Heart right ventricle (tissue), 16 donors: ENCODE measurements around the gene MMAB. TPM values are rescaled to one million over a fixed set of nuclear protein-coding genes. Genes with fewer than 3 reads are reported as not detected.

Experiments used
- ATAC-seq, 8 donors: fragments of 200-7000 bp; cut with Tn5 transposase; one replicate each; pipeline ENCODE4 v1.9.1; 2020; ENCODE audit warnings: mild to moderate bottlenecking in 8 of 8, moderate library complexity in 8 of 8, moderate number of reproducible peaks in 1 of 8
- DNase-seq, 2 donors: peaks; one replicate each; pipeline ENCODE4 v3.0.0-alpha.2; 2020
- H3K27ac ChIP-seq, 10 donors: fragments of 200-600 bp; sonication (generic) in 2 of 10; one replicate each; pipeline versions ENCODE4 v1.5.0 to v1.8.0; 2020 to 2022; ENCODE audit warnings: mild to moderate bottlenecking in 3 of 10
- H3K27me3 ChIP-seq, 7 donors: fragments of 200-600 bp; one replicate each; pipeline ENCODE4 v1.8.0; 2021 to 2022; ENCODE audit warnings: mild to moderate bottlenecking in 2 of 7
- H3K36me3 ChIP-seq, 9 donors: fragments of 200-600 bp; sonication (generic) in 1 of 9; one replicate each; pipeline versions ENCODE4 v1.5.0 to v1.8.0; 2020 to 2022; ENCODE audit warnings: mild to moderate bottlenecking in 2 of 9
- H3K4me1 ChIP-seq, 9 donors: fragments of 200-600 bp; sonication (generic) in 1 of 9; one replicate each; pipeline versions ENCODE4 v1.5.0 to v1.8.0; 2020 to 2022; ENCODE audit warnings: mild to moderate bottlenecking in 4 of 9
- H3K4me3 ChIP-seq, 10 donors: fragments of 200-600 bp; sonication (generic) in 2 of 10; one replicate each; pipeline versions ENCODE4 v1.5.0 to v1.8.0; 2020 to 2022; ENCODE audit warnings: mild to moderate bottlenecking in 7 of 10, moderate library complexity in 2 of 10
- H3K9me3 ChIP-seq, 11 donors: fragments of 200-600 bp in 10 of 11; sonication (generic) in 2 of 11; one replicate each; pipeline versions ENCODE4 v1.5.0 to v1.8.0; 2013 to 2022; ENCODE audit warnings: mild to moderate bottlenecking in 2 of 11, control low read depth in 1 of 11, moderate library complexity in 1 of 11
- WGBS, 2 donors: extraction: QIAGEN DNeasy Blood & Tissue Kit; methylation state at CpG; one replicate each; pipeline ENCODE4 v1.1.7; 2013; ENCODE audit warnings: inconsistent platforms in 1 of 2; 5-methylcytosine and 5-hydroxymethylcytosine counted together
- intact Hi-C, 10 donors: fragments of 100-400 bp; cut with DNase I; formaldehyde crosslinking; loops; one replicate each; pipeline versions ENCODE4 v1.11.1 to v1.14.2; 2022
- polyA plus RNA-seq, 2 donors: library from polyadenylated mRNA; stranded (reverse); fragments of 200-250 nt; gene quantifications; one replicate each; pipeline ENCODE4 v1.2.3, GENCODE V29; 2013
- total RNA-seq, 10 donors: library from RNA; stranded (reverse); fragmentation: NEBNext Ultra II Directional in 3 of 10; extraction: Animal tissue kit (Norgen Biotek cat#: 25700) in 3 of 10; gene quantifications; one replicate each; pipeline versions ENCODE4 v1.2.1 to v1.2.4, GENCODE V29; 2021 to 2023
- TF ChIP-seq, protein P1 (sequence below), 9 donors: fragments of 200-600 bp; sonication (generic) in 2 of 9; IDR thresholded peaks; one replicate each; pipeline versions ENCODE4 v1.5.0 to v1.8.0; 2021 to 2022; ENCODE audit warnings: antibody characterized with exemption in 9 of 9, mild to moderate bottlenecking in 5 of 9, moderate library complexity in 1 of 9
- donor health status: Arrhythmogenic right ventricular cardiomyopathy.
- donor health status: ischemic (EF 13 %, LVEDD 7.1; RV severe dilation, severe dysfunction).
- donor health status: healthy with polysubstance abuse.
- donor health status: DM: no; HTN: yes; CAD: no.
- donor health status: DM: no; HTN: no; CAD: no.
- donor health status: ischemic (EF 25% LVEDD 6.9; RV normal size, moderate dysfunction).
- donor health status: ischemic (EF 25% LVEDD 5.7; RV mildly dilated, moderate dysfunction).
- donor health status: healthy.
- donor health status: DM: yes; HTN: yes; CAD: no.
- donor health status: Ischemic cardiomyopathy.
- donor health status: ischemic (EF 35%, LVEDD 5.7; RV mildly dilated, moderate dysfunction).
- donor health status: nonischemic (EF 11% LVEDD 7.7; RV severe dilation, severe dysfunction).
- donor health status: DM: yes; HTN: yes; CAD: no.
- donor health status: PGD.
- donor health status: ischemic (EF 29% LVEDD 5.4; RV normal size, mild dysfunction).
- donor health status: nonischemic (EF 23%, LVEDD 6.1; RV moderate dilation, normal function).

MMAB gene
- total and polyA plus RNA-seq, 12 donors = 27.7 to 50.7 (median 42.2) TPM

DNA sequence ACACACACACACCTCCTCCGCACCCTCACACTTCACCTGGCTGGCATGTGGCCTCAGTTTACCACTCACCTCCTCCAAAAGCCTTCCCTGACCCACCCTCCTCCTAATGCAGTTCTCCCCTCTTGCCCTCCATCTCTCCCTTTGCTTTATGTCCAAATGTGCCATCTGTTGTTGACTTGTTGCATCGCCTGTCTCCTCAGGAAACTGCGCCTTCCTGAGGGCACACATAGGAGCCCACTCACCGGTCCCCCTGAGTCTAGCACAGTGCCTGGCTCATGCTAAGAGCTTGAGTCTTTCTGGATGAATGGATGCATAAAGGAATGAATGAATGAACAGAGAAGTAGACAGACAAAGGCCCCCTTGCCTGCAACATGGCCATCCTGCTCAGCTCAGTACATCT is 34.3 kb upstream of the MMAB start:
- Histone ChIP-seq H3K4me1 (peaks cover 0 to 18% (median 10%) of the 10 kb centered on the region in 9 donors), H3K9me3 (no peaks in the 10 kb centered on the region), H3K4me3 (no peak overlapping the region), H3K27me3 (peaks cover 0 to 29% (median 22%) of the 10 kb centered on the region in 7 donors), H3K36me3 (no peaks in the 10 kb centered on the region), H3K27ac (no peak overlapping the region)
- intact Hi-C loops = loop anchor here in 1 of 10 donors (10.0 kb wide), 1 partner anchor 183 kb away; no protein-coding TSS in a partner anchor
- WGBS, 2 donors = 89 to 90% methylated on average over 4 of the region's 4 CpGs
- ATAC-seq (no peak), DNase-seq (no peak)
- TF ChIP-seq, protein P1, sequence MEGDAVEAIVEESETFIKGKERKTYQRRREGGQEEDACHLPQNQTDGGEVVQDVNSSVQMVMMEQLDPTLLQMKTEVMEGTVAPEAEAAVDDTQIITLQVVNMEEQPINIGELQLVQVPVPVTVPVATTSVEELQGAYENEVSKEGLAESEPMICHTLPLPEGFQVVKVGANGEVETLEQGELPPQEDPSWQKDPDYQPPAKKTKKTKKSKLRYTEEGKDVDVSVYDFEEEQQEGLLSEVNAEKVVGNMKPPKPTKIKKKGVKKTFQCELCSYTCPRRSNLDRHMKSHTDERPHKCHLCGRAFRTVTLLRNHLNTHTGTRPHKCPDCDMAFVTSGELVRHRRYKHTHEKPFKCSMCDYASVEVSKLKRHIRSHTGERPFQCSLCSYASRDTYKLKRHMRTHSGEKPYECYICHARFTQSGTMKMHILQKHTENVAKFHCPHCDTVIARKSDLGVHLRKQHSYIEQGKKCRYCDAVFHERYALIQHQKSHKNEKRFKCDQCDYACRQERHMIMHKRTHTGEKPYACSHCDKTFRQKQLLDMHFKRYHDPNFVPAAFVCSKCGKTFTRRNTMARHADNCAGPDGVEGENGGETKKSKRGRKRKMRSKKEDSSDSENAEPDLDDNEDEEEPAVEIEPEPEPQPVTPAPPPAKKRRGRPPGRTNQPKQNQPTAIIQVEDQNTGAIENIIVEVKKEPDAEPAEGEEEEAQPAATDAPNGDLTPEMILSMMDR (IDR thresholded peaks at IDR 0.05) = no peak

DNA sequence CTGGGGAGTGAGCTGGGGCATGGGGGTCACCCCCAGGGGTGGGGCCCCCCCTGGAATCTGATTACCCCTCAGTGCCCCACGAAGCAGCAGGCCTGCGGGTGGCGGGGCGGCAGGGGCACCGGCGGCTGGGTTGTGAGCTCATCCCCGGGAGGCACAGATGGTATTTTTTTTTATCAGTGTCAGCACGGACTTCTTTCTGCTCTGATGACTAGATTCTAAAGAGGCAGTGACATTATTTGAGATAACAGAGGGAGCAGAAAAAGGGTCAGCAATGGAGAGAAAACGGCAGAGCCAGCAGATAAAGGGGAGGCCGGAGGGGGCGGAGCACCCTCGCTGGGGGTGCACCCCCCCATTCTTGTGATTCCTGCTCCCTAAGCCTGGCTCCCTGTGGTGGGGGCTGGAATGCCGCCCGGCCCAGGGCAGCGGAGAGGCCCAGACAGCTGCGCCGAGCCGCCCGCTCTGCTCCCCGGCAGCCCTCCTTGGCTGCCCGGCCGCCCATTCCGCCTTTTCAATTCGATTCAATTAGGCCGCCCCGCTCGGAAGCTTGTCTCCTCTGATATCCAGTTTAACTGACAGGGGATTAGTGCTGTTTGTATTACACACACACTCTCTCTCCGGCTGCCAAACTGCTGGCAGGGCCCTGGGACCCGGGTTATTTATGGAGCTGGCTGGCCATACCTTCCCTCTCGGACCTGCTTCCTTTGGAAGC is 33.2 kb upstream of the MMAB start:
- H3K4me3 ChIP-seq = peak overlapping the region in 6 of 10 donors; percentile 8 to 38 (median 28)
- 13 to 17% methylated on average over 30 of the region's 30 CpGs for WGBS, 2 donors
- H3K9me3 ChIP-seq = no peaks in the 10 kb centered on the region
- TF ChIP-seq, protein P1 (IDR thresholded peaks at IDR 0.05) = no peak
- intact Hi-C loops = loop anchor here in 1 of 10 donors (10.0 kb wide), 1 partner anchor 182 kb away; no protein-coding TSS in a partner anchor
- peak overlapping the region in 7 of 10 donors; percentile 20 to 80 (median 63) for H3K27ac ChIP-seq
- peak; percentile 56 to 92 (median 77) for ATAC-seq
- H3K4me1 ChIP-seq = peaks cover 0 to 18% (median 10%) of the 10 kb centered on the region in 9 donors
- H3K36me3 ChIP-seq = no peaks in the 10 kb centered on the region
- H3K27me3 ChIP-seq = peaks cover 0 to 22% (median 11%) of the 10 kb centered on the region in 7 donors
- DNase-seq = peak; percentile 41 to 44

DNA sequence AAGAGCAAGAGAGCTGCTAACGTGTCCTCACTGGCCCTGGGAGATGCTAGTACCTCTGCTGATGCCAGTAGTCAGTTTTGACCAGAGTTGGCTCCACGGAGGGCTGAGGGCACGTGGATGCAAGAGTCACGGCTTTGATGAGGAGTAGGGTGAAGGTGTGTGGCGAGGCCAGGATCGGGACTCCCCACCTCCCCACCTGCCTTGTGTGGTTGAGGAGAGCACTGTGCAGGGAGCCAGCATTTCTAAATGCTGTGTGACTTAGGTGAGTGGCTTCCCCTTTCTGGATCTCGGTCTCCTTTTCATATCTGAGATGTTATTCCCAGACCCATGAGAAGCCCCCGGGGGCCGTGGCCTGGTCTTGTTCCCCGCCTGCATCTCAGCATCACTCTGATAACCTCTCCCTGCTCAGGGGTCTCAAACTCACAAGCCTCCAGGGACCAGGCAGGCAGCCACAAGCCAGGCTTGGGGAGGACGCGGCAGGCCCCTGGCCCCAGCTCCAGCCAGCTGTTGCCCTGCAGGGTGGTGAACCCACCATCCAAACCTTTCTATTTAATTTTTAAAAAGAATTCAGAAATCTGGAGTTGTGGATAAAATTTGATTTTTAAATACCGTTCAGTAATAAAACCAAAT is 32.4 kb upstream of the MMAB start:
- Histone ChIP-seq H3K27ac (peak overlapping the region in 1 of 10 donors; percentile 79), H3K27me3 (peaks cover 0 to 22% (median 9%) of the 10 kb centered on the region in 7 donors), H3K4me3 (no peak overlapping the region), H3K9me3 (no peaks in the 10 kb centered on the region), H3K36me3 (no peaks in the 10 kb centered on the region), H3K4me1 (peaks cover 0 to 18% (median 10%) of the 10 kb centered on the region in 9 donors)
- no peak for ATAC-seq
- WGBS, 2 donors = 75 to 86% methylated on average over 13 of the region's 13 CpGs
- DNase-seq = no peak
- TF ChIP-seq, protein P1 (IDR thresholded peaks at IDR 0.05) = no peak
- intact Hi-C loops = loop anchor here in 1 of 10 donors (10.0 kb wide), 1 partner anchor 181 kb away; no protein-coding TSS in a partner anchor

DNA sequence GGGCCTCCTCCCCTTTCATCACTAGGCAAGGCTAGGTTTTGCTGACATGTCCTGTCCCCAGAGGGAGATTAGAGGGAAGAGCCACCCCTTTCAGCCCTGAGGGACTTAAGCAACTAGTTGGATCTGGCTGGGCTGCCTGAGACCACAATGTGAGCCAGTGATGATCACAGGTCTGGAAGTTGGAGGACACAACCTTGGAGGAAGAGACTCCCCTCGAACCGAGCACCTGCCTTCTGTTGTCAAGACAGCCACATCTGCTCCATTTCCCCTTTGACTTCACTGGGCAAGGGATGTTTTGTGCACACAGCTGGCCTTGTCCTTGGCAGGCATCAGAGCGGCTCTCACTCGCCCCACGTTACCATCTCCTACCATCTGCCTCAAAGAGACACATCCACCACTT is 31.7 kb upstream of the MMAB start:
- H3K9me3 ChIP-seq = no peaks in the 10 kb centered on the region
- peaks cover 0 to 18% (median 10%) of the 10 kb centered on the region in 9 donors for H3K4me1 ChIP-seq
- TF ChIP-seq, protein P1 (IDR thresholded peaks at IDR 0.05) = no peak
- H3K4me3 ChIP-seq = no peak overlapping the region
- WGBS, 2 donors = 73 to 79% methylated on average over 5 of the region's 5 CpGs
- H3K27ac ChIP-seq = no peak overlapping the region
- intact Hi-C loops = loop anchor here in 1 of 10 donors (10.0 kb wide), 1 partner anchor 180 kb away; no protein-coding TSS in a partner anchor
- no peaks in the 10 kb centered on the region for H3K36me3 ChIP-seq
- no peak for DNase-seq
- no peak for ATAC-seq
- peaks cover 0 to 22% (median 8%) of the 10 kb centered on the region in 7 donors for H3K27me3 ChIP-seq
